Mesothelial cell of epicardium (in vitro differentiated cells): ENCODE results near the gene SH3RF3. TPM values are rescaled to one million over a fixed set of nuclear protein-coding genes. Genes with fewer than 3 reads are reported as not detected.

ENCODE experiments used
- DNase-seq, 2 experiments: peaks; one replicate each; pipeline ENCODE4 v3.0.0; 2021; ENCODE audit warnings: low spot score in 2 of 2; ENCODE audit not compliant: unreplicated experiment in 2 of 2
- H3K27ac Mint-ChIP-seq: 2 replicates; pipeline ENCODE4 v1.8.0; 2021; ENCODE audit warnings: mixed read lengths
- H3K27me3 Mint-ChIP-seq: 2 replicates; pipeline ENCODE4 v1.8.0; 2021; ENCODE audit warnings: low read depth, mixed read lengths
- H3K36me3 Mint-ChIP-seq: 2 replicates; pipeline ENCODE4 v1.8.0; 2021; ENCODE audit warnings: mixed read lengths
- H3K4me1 Mint-ChIP-seq: 2 replicates; pipeline ENCODE4 v1.8.0; 2021; ENCODE audit warnings: mixed read lengths
- H3K4me3 Mint-ChIP-seq: 2 replicates; pipeline ENCODE4 v1.8.0; 2021; ENCODE audit warnings: mild to moderate bottlenecking, moderate library complexity, mixed read lengths
- H3K9me3 Mint-ChIP-seq: 2 replicates; pipeline ENCODE4 v1.8.0; 2021; ENCODE audit warnings: mixed read lengths
- CTCF ChIP-seq: fragments of 200-600 bp; sonication (generic); IDR thresholded peaks from one replicate; pipeline ENCODE4 v1.5.0; 2021; ENCODE audit warnings: antibody characterized with exemption; ENCODE audit not compliant: unreplicated experiment
- total RNA-seq: library from RNA; stranded (reverse); gene quantifications from 3 replicates; pipeline ENCODE4 v1.2.1, GENCODE V29; 2021

SH3RF3 gene
- total RNA-seq, 1 donor from 2014 or later = 2.7 TPM

- Mint-ChIP-seq H3K27me3 (no peaks in the 10 kb centered on the region), H3K4me1 (no peaks in the 10 kb centered on the region), H3K4me3 (no peak overlapping the region), H3K36me3 (peaks cover 2% of the 10 kb centered on the region), H3K9me3 (peaks cover 3% of the 10 kb centered on the region), H3K27ac (no peak overlapping the region)
- DNase-seq = no peak
- TF ChIP-seq CTCF = no peak
Observed at GRCh38 chr2:109513230-109513629, 384.2 kb downstream of the SH3RF3 start.

GRCh38 chr2:109513749-109514588 lies 385.0 kb downstream of the SH3RF3 start:
- Mint-ChIP-seq H3K4me1 (no peaks in the 10 kb centered on the region), H3K27me3 (no peaks in the 10 kb centered on the region), H3K4me3 (no peak overlapping the region), H3K36me3 (peaks cover 2% of the 10 kb centered on the region), H3K9me3 (peaks cover 3% of the 10 kb centered on the region), H3K27ac (no peak overlapping the region)
- TF ChIP-seq CTCF = no peak
- DNase-seq = no peak

GRCh38 chr2:109514857-109515256 lies 385.9 kb downstream of the SH3RF3 start:
- no peak overlapping the region for H3K27ac Mint-ChIP-seq
- no peak for TF ChIP-seq CTCF
- H3K27me3 Mint-ChIP-seq = no peaks in the 10 kb centered on the region
- no peaks in the 10 kb centered on the region for H3K9me3 Mint-ChIP-seq
- H3K36me3 Mint-ChIP-seq = peaks cover 2% of the 10 kb centered on the region
- DNase-seq = no peak
- no peaks in the 10 kb centered on the region for H3K4me1 Mint-ChIP-seq
- no peak overlapping the region for H3K4me3 Mint-ChIP-seq

- Mint-ChIP-seq H3K9me3 (no peaks in the 10 kb centered on the region), H3K27me3 (no peaks in the 10 kb centered on the region), H3K27ac (no peak overlapping the region), H3K4me1 (no peaks in the 10 kb centered on the region), H3K36me3 (no peaks in the 10 kb centered on the region), H3K4me3 (no peak overlapping the region)
- no peak for TF ChIP-seq CTCF
- DNase-seq = no peak
Observed at GRCh38 chr2:109516445-109517117, 387.6 kb downstream of the SH3RF3 start.

GRCh38 chr2:109517118-109517889 lies 388.3 kb downstream of the SH3RF3 start:
- Mint-ChIP-seq H3K27ac (no peak overlapping the region), H3K27me3 (no peaks in the 10 kb centered on the region), H3K4me1 (no peaks in the 10 kb centered on the region), H3K36me3 (no peaks in the 10 kb centered on the region), H3K9me3 (no peaks in the 10 kb centered on the region), H3K4me3 (no peak overlapping the region)
- DNase-seq = no peak
- no peak for TF ChIP-seq CTCF
